SK-N-DZ (cell line): Measurements from ENCODE around the gene ZNF679. TPM values are rescaled to one million over a fixed set of nuclear protein-coding genes. Genes with fewer than 3 reads are reported as not detected.
A peak's percentile ranks its signal among the peaks of the same experiment; 100 is the strongest.
"Not testable (repeated sequence)": the region's sequence is repeated elsewhere in the genome, so short reads cannot be mapped to it uniquely, and the experiment has no call there.

ENCODE experiments used
- DNase-seq: peaks from one replicate; pipeline ENCODE4 v3.0.0-alpha.2; 2015; ENCODE audit warnings: low spot score
- polyA plus RNA-seq, 2 experiments: library from polyadenylated mRNA; depleted of rRNA; stranded (reverse); fragments of >200 nt; gene quantifications; 2 replicates each; pipeline ENCODE4 v1.2.3, GENCODE V29; 2014

ZNF679 gene
- 1.2 TPM in 1 of 2 replicates, not detected in the other for polyA plus RNA-seq (2014; cell fraction: cytosol; rRNA removed)
- polyA plus RNA-seq (2014; cell fraction: nucleus; rRNA removed): 0.12 and 0.44 TPM in 2 replicates

GRCh38 chr7:64228174-64228573 lies at the start of gene ZNF679:
Gene ZNF679, plus strand, starts transcription at chr7:64228474. Its CDS starts 20,644 bp downstream, at chr7:64249118.
- DNase-seq: not testable (repeated sequence)

- no peak for DNase-seq
Observed at GRCh38 chr7:64180989-64181388, 47.3 kb upstream of the ZNF679 start.

GRCh38 chr7:64181586-64181985 lies 46.7 kb upstream of the ZNF679 start:
- DNase-seq: no peak

GRCh38 chr7:64182036-64182790 lies 46.1 kb upstream of the ZNF679 start:
- no peak for DNase-seq

GRCh38 chr7:64183126-64183742 lies 45.0 kb upstream of the ZNF679 start:
- DNase-seq: peak; percentile 36

- DNase-seq: no peak
Observed at GRCh38 chr7:64183827-64184372, 44.4 kb upstream of the ZNF679 start.

- DNase-seq: no peak
Observed at GRCh38 chr7:64184376-64184775, 43.9 kb upstream of the ZNF679 start.

GRCh38 chr7:64187408-64187807 lies 40.9 kb upstream of the ZNF679 start:
- no peak for DNase-seq

- no peak for DNase-seq
Observed at GRCh38 chr7:64192148-64192704, 36.0 kb upstream of the ZNF679 start.

- no peak for DNase-seq
Observed at GRCh38 chr7:64192775-64193174, 35.5 kb upstream of the ZNF679 start.

GRCh38 chr7:64206903-64207302 lies 21.4 kb upstream of the ZNF679 start, which contains the start of gene ZNF735:
Gene ZNF735, plus strand, starts transcription at chr7:64207203. Its CDS starts 0 bp downstream, at chr7:64207203.
- DNase-seq: no peak

GRCh38 chr7:64219710-64220298 lies 8.5 kb upstream of the ZNF679 start:
- not testable (repeated sequence) for DNase-seq

GRCh38 chr7:64223366-64223765 lies 4.9 kb upstream of the ZNF679 start:
- no peak for DNase-seq

GRCh38 chr7:64266341-64266919 lies 38.2 kb downstream of the ZNF679 start:
- DNase-seq: no peak

GRCh38 chr7:64277630-64278029 lies 49.4 kb downstream of the ZNF679 start:
- DNase-seq: no peak

GRCh38 chr7:64294701-64295420 lies 66.6 kb downstream of the ZNF679 start:
- DNase-seq: no peak

GRCh38 chr7:64297418-64297817 lies 69.1 kb downstream of the ZNF679 start:
- not testable (repeated sequence) for DNase-seq

- DNase-seq: no peak
Observed at GRCh38 chr7:64300641-64301405, 72.5 kb downstream of the ZNF679 start.

GRCh38 chr7:64307254-64308015 lies 79.2 kb downstream of the ZNF679 start:
- DNase-seq: peak; percentile 98

- DNase-seq: no peak
Observed at GRCh38 chr7:64308016-64308270, 79.7 kb downstream of the ZNF679 start.
